K562 (cell line): ENCODE measurements around the gene TOR1AIP2. TPM values are rescaled to one million over a fixed set of nuclear protein-coding genes. Genes with fewer than 3 reads are reported as not detected.

ENCODE experiments used
- EP300 ChIP-seq: IDR thresholded peaks from 2 replicates; pipeline ENCODE4 v1.6.1; 2012; ENCODE audit warnings: low read length, improper control_type of control experiment
- ETS2 ChIP-seq: IDR thresholded peaks from 2 replicates; pipeline ENCODE4 v1.6.1; 2016; ENCODE audit warnings: borderline replicate concordance, missing genetic modification characterization, mild to moderate bottlenecking, moderate library complexity, missing compliant biosample characterization; ENCODE audit not compliant: poor library complexity, severe bottlenecking
- HLTF ChIP-seq: fragments of 450-650 bp; IDR thresholded peaks from 2 replicates; pipeline ENCODE4 v1.6.1; 2016
- HNRNPLL ChIP-seq: fragments of 200-400 bp; formaldehyde crosslinking; IDR thresholded peaks from 2 replicates; pipeline ENCODE4 v1.6.1; 2017; ENCODE audit warnings: low read length, low read depth, mild to moderate bottlenecking; ENCODE audit not compliant: poor library complexity, severe bottlenecking
- NR2F6 ChIP-seq: fragments of 450-650 bp; formaldehyde crosslinking; IDR thresholded peaks from 2 replicates; pipeline ENCODE4 v1.4.0; 2020; ENCODE audit warnings: mild to moderate bottlenecking
- PML ChIP-seq: IDR thresholded peaks from 2 replicates; pipeline ENCODE4 v1.6.1; 2012; ENCODE audit warnings: low read length, inconsistent platforms
- POLR2A ChIP-seq: fragments of 450-650 bp; conservative IDR thresholded peaks from 2 replicates; pipeline ENCODE4 v1.6.1; 2016
- RBM15 ChIP-seq: fragments of 200-400 bp; formaldehyde crosslinking; IDR thresholded peaks from 2 replicates; pipeline ENCODE4 v1.6.1; 2018; ENCODE audit warnings: mild to moderate bottlenecking, low read length, moderate library complexity; ENCODE audit not compliant: insufficient read depth
- RHOXF2B ChIP-seq: fragments of 250-450 bp; sonication (Bioruptor Pico); conservative IDR thresholded peaks from 2 replicates; pipeline ENCODE4 v1.5.1; 2021
- SMAD1 ChIP-seq: fragments of 150-350 bp; IDR thresholded peaks from 2 replicates; pipeline ENCODE4 v1.6.1; 2014; ENCODE audit warnings: low read length, low read depth; ENCODE audit not compliant: partially characterized antibody
- SREBF1 ChIP-seq: fragments of 150-350 bp; IDR thresholded peaks from 2 replicates; pipeline ENCODE4 v1.6.1; 2014; ENCODE audit warnings: antibody characterized with exemption, low read depth, low read length, borderline replicate concordance
- ZKSCAN8 ChIP-seq: fragments of 200-800 bp; sonication (Bioruptor generic); IDR thresholded peaks from 2 replicates; pipeline ENCODE4 v1.6.1; 2016; ENCODE audit warnings: missing genetic modification characterization, missing compliant biosample characterization
- ZMIZ1 ChIP-seq, 2 experiments: fragments of 150-350 bp in 1 of 2; IDR thresholded peaks; 2 replicates each; pipeline ENCODE4 v1.6.1; 2012 to 2016; ENCODE audit warnings: low read depth in 2 of 2, low read length in 2 of 2, mild to moderate bottlenecking in 1 of 2, moderate library complexity in 1 of 2
- ZNF316 ChIP-seq: fragments of 450-650 bp; IDR thresholded peaks from 2 replicates; pipeline ENCODE4 v1.6.1; 2016
- ZNF668 ChIP-seq: fragments of 250-450 bp; sonication (Bioruptor Pico); IDR thresholded peaks from 2 replicates; pipeline ENCODE4 v1.8.0; 2022; ENCODE audit warnings: mild to moderate bottlenecking, inconsistent platforms
- ZNF695 ChIP-seq: fragments of 450-650 bp; formaldehyde crosslinking; IDR thresholded peaks from 2 replicates; pipeline ENCODE4 v1.4.0; 2020; ENCODE audit warnings: mild to moderate bottlenecking, moderate library complexity
- polyA plus RNA-seq, 8 experiments: library from polyadenylated mRNA; depleted of rRNA in 4 of 8; stranded (reverse) in 5 of 8; unstranded in 3 of 8; fragments of >200 nt; fragmentation: Nextera tagmentation in 2 of 8; fragmentation: Illumina TruSeq in 1 of 8; extraction: Ambion mirVana in 2 of 8; extraction: Trizol in 1 of 8; gene quantifications; 2 replicates each; pipeline versions ENCODE4 v1.2.1 to v1.2.3, GENCODE V29; 2011 to 2014; ENCODE audit warnings: inconsistent platforms in 1 of 8, missing spikeins in 1 of 8
- total RNA-seq, 7 experiments: library from RNA; depleted of rRNA in 6 of 7; stranded (reverse); fragments of >200 nt in 6 of 7; fragmentation: Illumina TruSeq in 2 of 7; extraction: Trizol in 2 of 7; gene quantifications; 2 replicates each; pipeline versions ENCODE4 v1.2.1 to v1.2.3, GENCODE V29; 2011 to 2021; ENCODE audit warnings: low replicate concordance in 1 of 7
- TF ChIP-seq, protein P1 (sequence below): IDR thresholded peaks from 2 replicates; pipeline ENCODE4 v1.6.1; 2014; ENCODE audit warnings: antibody characterized with exemption
- TF ChIP-seq, protein P2 (sequence below): fragments of 450-650 bp; IDR thresholded peaks from 2 replicates; pipeline ENCODE4 v1.6.1; 2017; ENCODE audit warnings: mild to moderate bottlenecking, moderate library complexity

TOR1AIP2 gene
- total and polyA plus RNA-seq, 9 of the 15 experiments (the other 6 are each of a cell fraction or from before 2014, with no cell fraction given): 16.7 to 122 (median 41.4) TPM

DNA sequence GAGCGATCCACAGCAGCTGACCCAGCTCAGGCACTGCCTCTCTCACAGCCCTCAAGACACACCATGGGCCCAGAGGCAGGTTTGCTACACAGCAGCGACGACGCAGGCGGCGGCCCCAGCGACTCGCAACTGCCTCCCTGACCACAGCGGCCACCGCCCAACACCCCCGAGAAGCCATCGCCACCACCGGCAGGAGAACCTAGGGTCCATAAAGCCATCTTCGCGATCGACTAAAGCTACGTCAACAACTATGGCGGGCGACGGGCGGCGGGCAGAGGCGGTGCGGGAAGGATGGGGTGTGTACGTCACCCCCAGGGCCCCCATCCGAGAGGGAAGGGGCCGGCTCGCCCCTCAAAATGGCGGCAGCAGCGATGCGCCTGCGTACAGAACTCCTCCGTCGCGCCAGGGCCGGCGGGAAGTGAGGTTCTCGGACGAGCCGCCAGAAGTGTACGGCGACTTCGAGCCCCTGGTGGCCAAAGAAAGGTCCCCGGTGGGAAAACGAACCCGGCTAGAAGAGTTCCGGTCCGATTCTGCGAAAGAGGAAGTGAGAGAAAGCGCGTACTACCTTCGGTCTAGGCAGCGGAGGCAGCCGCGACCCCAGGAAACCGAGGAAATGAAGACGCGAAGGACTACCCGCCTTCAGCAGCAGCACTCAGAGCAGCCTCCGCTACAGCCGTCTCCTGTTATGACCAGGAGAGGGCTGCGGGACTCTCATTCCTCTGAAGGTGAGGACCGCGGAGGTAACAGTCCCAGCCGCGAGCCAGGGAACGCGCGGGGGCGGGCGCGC is 4.8 kb upstream of the TOR1AIP2 start, which contains the start of gene TOR1AIP1 (continued):
- TF ChIP-seq, protein P1, sequence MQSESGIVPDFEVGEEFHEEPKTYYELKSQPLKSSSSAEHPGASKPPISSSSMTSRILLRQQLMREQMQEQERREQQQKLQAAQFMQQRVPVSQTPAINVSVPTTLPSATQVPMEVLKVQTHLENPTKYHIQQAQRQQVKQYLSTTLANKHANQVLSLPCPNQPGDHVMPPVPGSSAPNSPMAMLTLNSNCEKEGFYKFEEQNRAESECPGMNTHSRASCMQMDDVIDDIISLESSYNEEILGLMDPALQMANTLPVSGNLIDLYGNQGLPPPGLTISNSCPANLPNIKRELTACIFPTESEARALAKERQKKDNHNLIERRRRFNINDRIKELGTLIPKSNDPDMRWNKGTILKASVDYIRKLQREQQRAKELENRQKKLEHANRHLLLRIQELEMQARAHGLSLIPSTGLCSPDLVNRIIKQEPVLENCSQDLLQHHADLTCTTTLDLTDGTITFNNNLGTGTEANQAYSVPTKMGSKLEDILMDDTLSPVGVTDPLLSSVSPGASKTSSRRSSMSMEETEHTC: peak; percentile 52; the same call in 1 of the 2 replicates
- peak; percentile 3 to 85; a peak in 2 of 4 replicates for TF ChIP-seq ZMIZ1 (IDR thresholded peaks at IDR 0.05; ENCODE audit: low read depth in 2 of 2, low read length in 2 of 2)
- TF ChIP-seq ZNF695 (CRISPR knock-in tag): no peak; the same call in 1 of the 2 replicates
- TF ChIP-seq ETS2 (tag): no peak
- TF ChIP-seq SREBF1: 0 out of 2 replicates have a peak, but pooled peaks have one; percentile 43
- no peak for TF ChIP-seq RBM15
- peak; percentile 42; the same call in 1 of the 2 replicates for TF ChIP-seq ZKSCAN8 (CRISPR knock-in tag)
- TF ChIP-seq SMAD1: no peak
- TF ChIP-seq ZNF316: peak; percentile 54
- peak; percentile 82; the same call in 1 of the 2 replicates for TF ChIP-seq NR2F6 (CRISPR knock-in tag)
- TF ChIP-seq POLR2A: peak; percentile 98
- TF ChIP-seq RHOXF2B (CRISPR knock-in tag): peak; percentile 63; the same call in 1 of the 2 replicates
- TF ChIP-seq ZNF668 (CRISPR knock-in tag): peak; percentile 4; the same call in 1 of the 2 replicates
- TF ChIP-seq HLTF: peak; percentile 80; the same call in 1 of the 2 replicates
- TF ChIP-seq EP300: peak; percentile 64; the same call in 1 of the 2 replicates
- TF ChIP-seq HNRNPLL: peak; percentile 73
- TF ChIP-seq, protein P2, sequence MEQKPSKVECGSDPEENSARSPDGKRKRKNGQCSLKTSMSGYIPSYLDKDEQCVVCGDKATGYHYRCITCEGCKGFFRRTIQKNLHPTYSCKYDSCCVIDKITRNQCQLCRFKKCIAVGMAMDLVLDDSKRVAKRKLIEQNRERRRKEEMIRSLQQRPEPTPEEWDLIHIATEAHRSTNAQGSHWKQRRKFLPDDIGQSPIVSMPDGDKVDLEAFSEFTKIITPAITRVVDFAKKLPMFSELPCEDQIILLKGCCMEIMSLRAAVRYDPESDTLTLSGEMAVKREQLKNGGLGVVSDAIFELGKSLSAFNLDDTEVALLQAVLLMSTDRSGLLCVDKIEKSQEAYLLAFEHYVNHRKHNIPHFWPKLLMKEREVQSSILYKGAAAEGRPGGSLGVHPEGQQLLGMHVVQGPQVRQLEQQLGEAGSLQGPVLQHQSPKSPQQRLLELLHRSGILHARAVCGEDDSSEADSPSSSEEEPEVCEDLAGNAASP: no peak
- peak; percentile 86 for TF ChIP-seq PML
